C4-2B (cell line): ENCODE data around the gene CDKAL1.

Source experiments
- ZFX ChIP-seq: fragments of 450-650 bp; IDR thresholded peaks from 2 replicates; pipeline ENCODE4 v1.6.1; 2017
- TF ChIP-seq, protein P1 (sequence below): fragments of 450-650 bp; conservative IDR thresholded peaks from 2 replicates; pipeline ENCODE4 v1.5.1; 2017; ENCODE audit warnings: mild to moderate bottlenecking

DNA sequence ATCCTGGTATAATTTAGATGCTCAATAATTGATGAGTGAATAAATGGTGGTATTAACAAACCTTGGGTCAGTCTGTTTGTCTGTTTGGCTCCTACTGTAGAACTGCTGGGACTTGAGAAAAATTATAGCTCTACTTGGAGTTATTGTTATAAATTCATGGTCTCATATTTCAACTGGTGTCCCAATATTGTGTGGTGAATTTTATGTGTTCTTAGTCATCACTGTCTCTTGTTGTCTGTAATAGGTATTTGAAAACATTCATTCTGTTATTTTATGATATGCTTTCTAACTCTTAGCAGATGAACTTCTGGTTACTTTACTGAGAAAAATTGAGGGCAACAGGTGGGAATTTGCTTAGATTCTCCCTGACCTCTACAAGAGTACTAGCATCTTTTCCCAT lies 221.4 kb downstream of the CDKAL1 start:
- TF ChIP-seq, protein P1, sequence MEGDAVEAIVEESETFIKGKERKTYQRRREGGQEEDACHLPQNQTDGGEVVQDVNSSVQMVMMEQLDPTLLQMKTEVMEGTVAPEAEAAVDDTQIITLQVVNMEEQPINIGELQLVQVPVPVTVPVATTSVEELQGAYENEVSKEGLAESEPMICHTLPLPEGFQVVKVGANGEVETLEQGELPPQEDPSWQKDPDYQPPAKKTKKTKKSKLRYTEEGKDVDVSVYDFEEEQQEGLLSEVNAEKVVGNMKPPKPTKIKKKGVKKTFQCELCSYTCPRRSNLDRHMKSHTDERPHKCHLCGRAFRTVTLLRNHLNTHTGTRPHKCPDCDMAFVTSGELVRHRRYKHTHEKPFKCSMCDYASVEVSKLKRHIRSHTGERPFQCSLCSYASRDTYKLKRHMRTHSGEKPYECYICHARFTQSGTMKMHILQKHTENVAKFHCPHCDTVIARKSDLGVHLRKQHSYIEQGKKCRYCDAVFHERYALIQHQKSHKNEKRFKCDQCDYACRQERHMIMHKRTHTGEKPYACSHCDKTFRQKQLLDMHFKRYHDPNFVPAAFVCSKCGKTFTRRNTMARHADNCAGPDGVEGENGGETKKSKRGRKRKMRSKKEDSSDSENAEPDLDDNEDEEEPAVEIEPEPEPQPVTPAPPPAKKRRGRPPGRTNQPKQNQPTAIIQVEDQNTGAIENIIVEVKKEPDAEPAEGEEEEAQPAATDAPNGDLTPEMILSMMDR: no peak
- TF ChIP-seq ZFX: no peak
